IMR-90 (cell line): ENCODE measurements around the gene CD70. TPM values are rescaled to one million over a fixed set of nuclear protein-coding genes. Genes with fewer than 3 reads are reported as not detected.

Experiments used
- ATAC-seq: fragments of 200-7000 bp; cut with Tn5 transposase; 2 replicates; pipeline ENCODE4 v1.9.1; 2020; ENCODE audit warnings: low read depth, mild to moderate bottlenecking, moderate library complexity
- BruUV-seq: library from RNA; stranded (reverse); fragments of 400-500 nt; replicated peaks from 2 replicates; lab custom pipeline; 2021; lab: Mats Ljungman, UMichigan
- CTCF ChIA-PET: fragments of 300-600 bp; formaldehyde crosslinking; extraction: SDS; loops from one replicate; lab custom pipeline; 2021; ENCODE audit warnings: antibody characterized with exemption; lab: Yijun Ruan, JAX
- POLR2A ChIA-PET: fragments of 300-600 bp; sonication (Branson Sonifier 250); formaldehyde crosslinking; loops from one replicate; lab custom pipeline; 2022; ENCODE audit warnings: antibody characterized with exemption; ENCODE audit not compliant: unreplicated experiment; lab: Charles Lee
- DNase-seq: peaks from one replicate; pipeline ENCODE4 v3.0.0; 2013
- H2AFZ ChIP-seq: replicated peaks from 2 replicates; pipeline ENCODE3; 2013; ENCODE audit warnings: low read length, mild to moderate bottlenecking; ENCODE audit not compliant: poor library complexity
- H2AK5ac ChIP-seq: 2 replicates; pipeline ENCODE4 v1.6.1; 2013; ENCODE audit warnings: low read depth, low read length, inconsistent platforms
- H2AK9ac ChIP-seq: replicated peaks from 2 replicates; pipeline ENCODE3; 2013; ENCODE audit warnings: mild to moderate bottlenecking, low read depth, low read length, moderate library complexity; ENCODE audit not compliant: poor library complexity
- H2BK120ac ChIP-seq: 2 replicates; pipeline ENCODE4 v1.6.1; 2013; ENCODE audit warnings: low read depth, low read length, inconsistent platforms
- H2BK15ac ChIP-seq: 3 replicates; pipeline ENCODE4 v1.6.1; 2013; ENCODE audit warnings: low read depth, low read length, inconsistent platforms
- H2BK20ac ChIP-seq: 2 replicates; pipeline ENCODE4 v1.6.1; 2013; ENCODE audit warnings: low read depth, mild to moderate bottlenecking, inconsistent platforms, low read length, moderate library complexity
- H2BK5ac ChIP-seq: 2 replicates; pipeline ENCODE4 v1.6.1; 2013; ENCODE audit warnings: mild to moderate bottlenecking, low read depth, low read length, inconsistent platforms; ENCODE audit not compliant: poor library complexity, severe bottlenecking
- H3K14ac ChIP-seq: replicated peaks from 2 replicates; pipeline ENCODE4 v1.6.1; 2013; ENCODE audit warnings: low read depth, low read length, inconsistent platforms
- H3K18ac ChIP-seq: 2 replicates; pipeline ENCODE4 v1.6.1; 2013; ENCODE audit warnings: low read depth, low read length, control low read depth
- H3K23ac ChIP-seq: 2 replicates; pipeline ENCODE4 v1.6.1; 2013; ENCODE audit warnings: low read depth, low read length, inconsistent platforms
- H3K27ac ChIP-seq: 2 replicates; pipeline ENCODE4 v1.5.1; 2013; ENCODE audit warnings: mild to moderate bottlenecking, control low read depth, low read length; ENCODE audit not compliant: insufficient read depth
- H3K27me3 ChIP-seq: 2 replicates; pipeline ENCODE4 v1.6.1; 2013; ENCODE audit warnings: low read length; ENCODE audit not compliant: control insufficient read depth, insufficient read depth
- H3K36me3 ChIP-seq: 2 replicates; pipeline ENCODE4 v1.6.1; 2013; ENCODE audit warnings: low read length, mixed read lengths; ENCODE audit not compliant: control insufficient read depth, insufficient read depth
- H3K4ac ChIP-seq: 2 replicates; pipeline ENCODE4 v1.6.1; 2013; ENCODE audit warnings: low read depth, low read length, inconsistent platforms
- H3K4me1 ChIP-seq: 2 replicates; pipeline ENCODE4 v1.6.1; 2013; ENCODE audit warnings: low read length, mixed read lengths; ENCODE audit not compliant: control insufficient read depth, insufficient read depth
- H3K4me2 ChIP-seq: 2 replicates; pipeline ENCODE4 v1.6.1; 2013; ENCODE audit warnings: low read depth, mild to moderate bottlenecking, control low read depth, low read length, moderate library complexity
- H3K4me3 ChIP-seq: 2 replicates; pipeline ENCODE4 v1.5.1; 2013; ENCODE audit warnings: low read depth, mild to moderate bottlenecking, control low read depth, low read length, moderate library complexity; ENCODE audit not compliant: insufficient read depth
- H3K56ac ChIP-seq: 2 replicates; pipeline ENCODE4 v1.6.1; 2013; ENCODE audit warnings: low read length, inconsistent platforms; ENCODE audit not compliant: insufficient read depth; ENCODE audit errors: extremely low read depth
- H3K79me1 ChIP-seq, 2 experiments: 2 replicates each; pipeline ENCODE4 v1.6.1; 2013; ENCODE audit warnings: low read length in 2 of 2, inconsistent platforms in 1 of 2, low read depth in 1 of 2
- H3K9ac ChIP-seq: 2 replicates; pipeline ENCODE4 v1.6.1; 2013; ENCODE audit warnings: low read depth, low read length, control low read depth
- H3K9me1 ChIP-seq: 2 replicates; pipeline ENCODE4 v1.6.1; 2013; ENCODE audit warnings: low read length, inconsistent platforms; ENCODE audit not compliant: insufficient read depth
- H3K9me3 ChIP-seq: 2 replicates; pipeline ENCODE4 v1.6.1; 2013; ENCODE audit warnings: low read length; ENCODE audit not compliant: control insufficient read depth, insufficient read depth
- H4K20me1 ChIP-seq: 2 replicates; pipeline ENCODE4 v1.6.1; 2013; ENCODE audit warnings: low read length, inconsistent platforms; ENCODE audit not compliant: insufficient read depth
- H4K5ac ChIP-seq: 2 replicates; pipeline ENCODE4 v1.6.1; 2013; ENCODE audit warnings: mild to moderate bottlenecking, low read depth, low read length, control low read depth
- H4K8ac ChIP-seq, 2 experiments: 2 replicates each; pipeline ENCODE4 v1.6.1; 2013; ENCODE audit warnings: low read depth in 2 of 2, low read length in 2 of 2, control low read depth in 1 of 2, inconsistent platforms in 1 of 2
- H4K91ac ChIP-seq: 2 replicates; pipeline ENCODE4 v1.6.1; 2013; ENCODE audit warnings: low read depth, low read length, inconsistent platforms; ENCODE audit not compliant: insufficient read depth
- BHLHE40 ChIP-seq: fragments of 150-350 bp; IDR thresholded peaks from 2 replicates; pipeline ENCODE4 v1.6.1; 2016; ENCODE audit warnings: mild to moderate bottlenecking, low read depth, low read length
- CHD1 ChIP-seq: IDR thresholded peaks from 2 replicates; pipeline ENCODE4 v1.6.1; 2012; ENCODE audit warnings: low read depth, low read length, improper control_type of control experiment
- CTCF ChIP-seq: conservative IDR thresholded peaks from 2 replicates; pipeline ENCODE4 v1.5.1; 2012; ENCODE audit warnings: mild to moderate bottlenecking, low read depth, low read length, improper control_type of control experiment
- FOS ChIP-seq: fragments of 150-350 bp; IDR thresholded peaks from 2 replicates; pipeline ENCODE4 v1.6.1; 2016; ENCODE audit warnings: low read depth, low read length
- MAFK ChIP-seq: IDR thresholded peaks from 2 replicates; pipeline ENCODE4 v1.6.1; 2012; ENCODE audit warnings: low read depth, low read length, improper control_type of control experiment
- RCOR1 ChIP-seq: IDR thresholded peaks from 2 replicates; pipeline ENCODE4 v1.6.1; 2012; ENCODE audit warnings: mild to moderate bottlenecking, low read length, improper control_type of control experiment; ENCODE audit not compliant: insufficient replicate concordance
- SMC3 ChIP-seq: fragments of 150-350 bp; IDR thresholded peaks from 2 replicates; pipeline ENCODE4 v1.6.1; 2016; ENCODE audit warnings: low read depth, mild to moderate bottlenecking, antibody characterized with exemption, low read length, moderate library complexity
- USF2 ChIP-seq: fragments of 150-350 bp; IDR thresholded peaks from 2 replicates; pipeline ENCODE4 v1.6.1; 2017; ENCODE audit warnings: mild to moderate bottlenecking, antibody characterized with exemption, low read length, low read depth
- WGBS, 2 experiments: methylation state at CpG; one replicate each; pipeline versions ENCODE4 v1.1.5 to v1.1.7; 2013; ENCODE audit warnings: missing lambda C conversion rate in 2 of 2; ENCODE audit not compliant: insufficient read length in 1 of 2; ENCODE audit errors: extremely low coverage in 2 of 2; 5-methylcytosine and 5-hydroxymethylcytosine counted together
- dilution Hi-C: fragments of 300-500 bp; cut with HindIII; formaldehyde crosslinking; loops from one replicate; pipeline ENCODE4 v1.14.3; 2018; ENCODE audit warnings: low sequenced_read_pairs; ENCODE audit not compliant: unreplicated experiment
- in situ Hi-C: fragments of 300-500 bp; cut with MboI; formaldehyde crosslinking; loops from 3 replicates; pipeline ENCODE4 v1.14.3; 2019; ENCODE audit warnings: low sequenced_read_pairs, inconsistent platforms, mixed read lengths
- intact Hi-C: fragments of 100-400 bp; cut with micrococcal nuclease; formaldehyde crosslinking; loops from 2 replicates; pipeline ENCODE4 v1.10.0; 2022
- polyA plus RNA-seq, 3 experiments: library from polyadenylated mRNA; depleted of rRNA; stranded (reverse); fragments of >200 nt; gene quantifications; 2 replicates each; pipeline ENCODE4 v1.2.3, GENCODE V29; 2012; ENCODE audit warnings: low replicate concordance in 1 of 3
- total RNA-seq: library from RNA; depleted of rRNA; stranded (reverse); fragments of >200 nt; gene quantifications from 2 replicates; pipeline ENCODE4 v1.2.3, GENCODE V29; 2012
- TF ChIP-seq, protein P1 (sequence below): fragments of 150-350 bp; IDR thresholded peaks from 2 replicates; pipeline ENCODE4 v1.6.1; 2016; ENCODE audit warnings: low read depth, mild to moderate bottlenecking, low read length, moderate library complexity, borderline replicate concordance

Gene CD70
- total and polyA plus RNA-seq, 2 of the 4 experiments (the other 2 are of a cell fraction) = not detected

DNA sequence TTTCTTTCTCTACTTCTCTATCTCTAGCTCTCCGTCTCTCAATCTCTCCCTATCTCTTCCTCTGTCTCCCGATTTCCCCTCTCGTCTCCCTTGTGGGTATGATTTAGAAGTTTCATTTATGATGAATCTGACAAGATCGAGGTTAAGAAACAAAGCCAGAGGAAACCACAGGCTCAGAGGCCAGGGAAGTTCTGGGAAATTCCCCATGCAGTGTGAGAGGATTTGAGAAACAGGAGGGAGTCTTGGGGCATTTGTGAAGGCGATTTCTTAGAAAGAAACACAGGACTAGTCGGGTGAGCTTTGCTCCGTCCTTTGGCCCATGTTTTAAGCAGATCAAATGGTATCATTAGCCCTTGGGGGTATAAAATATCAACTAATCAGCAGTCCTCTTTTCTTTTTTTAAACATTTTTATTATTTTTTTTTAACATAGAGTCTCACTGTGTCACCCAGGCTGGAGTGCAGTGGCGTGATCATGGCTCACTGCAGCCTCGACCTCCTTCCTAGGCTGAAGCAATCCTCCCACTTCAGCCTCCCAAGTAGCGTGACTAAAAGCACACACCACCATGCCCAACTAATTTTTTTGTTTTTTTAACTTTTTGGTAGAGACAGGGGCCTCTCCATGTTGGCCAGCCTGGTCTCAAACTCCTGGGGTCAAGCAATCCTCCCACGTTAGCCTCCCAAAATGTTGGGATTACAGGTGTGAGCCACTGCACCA is 34.3 kb downstream of the CD70 start:
- H2BK20ac ChIP-seq = no peak overlapping the region
- no peak for ATAC-seq
- no peak overlapping the region for H3K14ac ChIP-seq
- ChIA-PET POLR2A (no interaction called here), CTCF (no interaction called here)
- TF ChIP-seq MAFK = no peak
- TF ChIP-seq CHD1 = no peak
- no peak for TF ChIP-seq BHLHE40
- no peak for TF ChIP-seq CTCF
- no peak for TF ChIP-seq SMC3
- TF ChIP-seq FOS = no peak
- TF ChIP-seq, protein P1, sequence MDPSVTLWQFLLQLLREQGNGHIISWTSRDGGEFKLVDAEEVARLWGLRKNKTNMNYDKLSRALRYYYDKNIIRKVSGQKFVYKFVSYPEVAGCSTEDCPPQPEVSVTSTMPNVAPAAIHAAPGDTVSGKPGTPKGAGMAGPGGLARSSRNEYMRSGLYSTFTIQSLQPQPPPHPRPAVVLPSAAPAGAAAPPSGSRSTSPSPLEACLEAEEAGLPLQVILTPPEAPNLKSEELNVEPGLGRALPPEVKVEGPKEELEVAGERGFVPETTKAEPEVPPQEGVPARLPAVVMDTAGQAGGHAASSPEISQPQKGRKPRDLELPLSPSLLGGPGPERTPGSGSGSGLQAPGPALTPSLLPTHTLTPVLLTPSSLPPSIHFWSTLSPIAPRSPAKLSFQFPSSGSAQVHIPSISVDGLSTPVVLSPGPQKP = no peak
- no peak for TF ChIP-seq USF2
- TF ChIP-seq RCOR1 = no peak
- H3K9me3 ChIP-seq = no peaks in the 10 kb centered on the region
- H3K4me3 ChIP-seq = no peak overlapping the region
- no peak overlapping the region for H2BK15ac ChIP-seq
- H3K4ac ChIP-seq = no peak overlapping the region
- no peak overlapping the region for H2BK5ac ChIP-seq
- no peak overlapping the region for H3K27ac ChIP-seq
- H3K18ac ChIP-seq = no peak overlapping the region
- dilution Hi-C loops (no loop called here), intact Hi-C loops (no loop called here), in situ Hi-C loops (no loop called here)
- H3K36me3 ChIP-seq = no peaks in the 10 kb centered on the region
- no peak overlapping the region for H2AFZ ChIP-seq
- H2BK120ac ChIP-seq = no peak overlapping the region
- no peak overlapping the region for H3K4me2 ChIP-seq
- H3K4me1 ChIP-seq = no peaks in the 10 kb centered on the region
- H3K27me3 ChIP-seq = no peaks in the 10 kb centered on the region
- H4K8ac ChIP-seq = no peak overlapping the region
- no peak overlapping the region for H3K23ac ChIP-seq
- WGBS, 2 experiments = 80% methylated on average over 1 of the region's 11 CpGs; no CpG with 5 or more reads in 1 of the 2 experiments
- no peak overlapping the region for H2AK9ac ChIP-seq
- H3K56ac ChIP-seq = no peak overlapping the region
- H4K5ac ChIP-seq = no peak overlapping the region
- H3K9ac ChIP-seq = no peak overlapping the region
- no peaks in the 10 kb centered on the region for H3K9me1 ChIP-seq
- H4K91ac ChIP-seq = no peak overlapping the region
- no TSS peak for BruUV-seq
- no peak overlapping the region for H2AK5ac ChIP-seq
- H4K20me1 ChIP-seq = no peaks in the 10 kb centered on the region
- H3K79me1 ChIP-seq = no peaks in the 10 kb centered on the region
- no peak for DNase-seq
